H1 (cell line): ENCODE results near the gene RGS6. TPM values are rescaled to one million over a fixed set of nuclear protein-coding genes. Genes with fewer than 3 reads are reported as not detected.

Source experiments
- CEBPB ChIP-seq: IDR thresholded peaks from 2 replicates; pipeline ENCODE4 v1.6.1; 2012; ENCODE audit warnings: low read depth, low read length
- FOSL1 ChIP-seq: IDR thresholded peaks from 2 replicates; pipeline ENCODE4 v1.6.1; 2011; ENCODE audit warnings: mild to moderate bottlenecking, low read depth, low read length, moderate library complexity; ENCODE audit not compliant: insufficient read depth
- JUND ChIP-seq: IDR thresholded peaks from 2 replicates; pipeline ENCODE4 v1.6.1; 2011; ENCODE audit warnings: mild to moderate bottlenecking, improper control_type of control experiment, low read length
- NANOG ChIP-seq: IDR thresholded peaks from 2 replicates; pipeline ENCODE4 v1.6.1; 2011; ENCODE audit warnings: low read length, low read depth, mild to moderate bottlenecking, inconsistent platforms; ENCODE audit not compliant: insufficient read depth, poor library complexity, severe bottlenecking
- NRF1 ChIP-seq: IDR thresholded peaks from 2 replicates; pipeline ENCODE4 v1.6.1; 2011; ENCODE audit warnings: mild to moderate bottlenecking, low read depth, low read length, improper control_type of control experiment
- POU5F1 ChIP-seq: IDR thresholded peaks from 2 replicates; pipeline ENCODE4 v1.6.1; 2011; ENCODE audit warnings: low read depth, mild to moderate bottlenecking, low read length, moderate library complexity
- SAP30 ChIP-seq: fragments of 300-600 bp; sonication (generic); IDR thresholded peaks from 2 replicates; pipeline ENCODE4 v1.7.1; 2012; ENCODE audit warnings: low read length, moderate library complexity, mild to moderate bottlenecking, inconsistent platforms; ENCODE audit not compliant: insufficient read depth, insufficient replicate concordance
- SUZ12 ChIP-seq: fragments of 200-600 bp; sonication (generic); IDR thresholded peaks from 2 replicates; pipeline ENCODE4 v1.6.1; 2012; ENCODE audit warnings: mild to moderate bottlenecking, inconsistent platforms, low read length, moderate library complexity, mixed read lengths
- polyA plus RNA-seq, 7 experiments: library from polyadenylated mRNA; depleted of rRNA in 3 of 7; stranded (reverse) in 5 of 7; unstranded in 2 of 7; fragments of >200 nt in 5 of 7; fragments of 200-250 nt in 2 of 7; gene quantifications; 1 replicate in 5 of 7; 2 replicates in 1 of 7; 4 replicates in 1 of 7; pipeline versions ENCODE4 v1.2.1 to v1.2.3, GENCODE V29; 2011 to 2013; ENCODE audit warnings: missing spikeins in 2 of 7, mixed read lengths in 2 of 7
- total RNA-seq: library from RNA; stranded (reverse); fragmentation: NEBNext Ultra II Directional; extraction: Animal tissue kit (Norgen Biotek cat#: 25700); gene quantifications from 2 replicates; pipeline ENCODE4 v1.2.1, GENCODE V29; 2021
- TF ChIP-seq, protein P1 (sequence below): fragments of 300-600 bp; sonication (generic); IDR thresholded peaks from 2 replicates; pipeline ENCODE4 v1.7.1; 2012; ENCODE audit warnings: low read length, moderate library complexity, mild to moderate bottlenecking, inconsistent platforms; ENCODE audit not compliant: insufficient replicate concordance

Gene RGS6
- total and polyA plus RNA-seq, 2 of the 8 experiments (the other 6 are each of a cell fraction or from before 2014, with no cell fraction given), result 0.26 to 1.1 TPM

DNA sequence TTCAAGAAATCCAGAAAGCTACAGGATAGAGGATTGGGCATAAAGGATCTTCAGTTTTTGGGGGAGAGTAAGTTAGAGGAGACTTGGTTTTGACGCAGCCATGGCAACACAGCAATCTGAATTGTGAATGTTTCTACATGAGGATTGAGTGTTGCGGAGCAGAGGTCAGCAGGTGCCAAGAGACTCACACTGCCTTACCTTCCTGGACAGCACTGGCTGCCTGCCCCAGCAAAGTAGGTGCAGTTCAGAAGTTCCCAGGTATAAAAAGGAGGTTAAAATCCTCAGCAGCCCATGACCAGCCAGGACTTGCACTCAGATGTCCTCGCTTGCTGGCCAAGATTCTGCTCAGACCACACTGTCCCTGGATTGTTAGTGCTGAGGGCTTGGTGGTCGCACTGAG is 590.6 kb downstream of the RGS6 start (continued):
- TF ChIP-seq, protein P1, sequence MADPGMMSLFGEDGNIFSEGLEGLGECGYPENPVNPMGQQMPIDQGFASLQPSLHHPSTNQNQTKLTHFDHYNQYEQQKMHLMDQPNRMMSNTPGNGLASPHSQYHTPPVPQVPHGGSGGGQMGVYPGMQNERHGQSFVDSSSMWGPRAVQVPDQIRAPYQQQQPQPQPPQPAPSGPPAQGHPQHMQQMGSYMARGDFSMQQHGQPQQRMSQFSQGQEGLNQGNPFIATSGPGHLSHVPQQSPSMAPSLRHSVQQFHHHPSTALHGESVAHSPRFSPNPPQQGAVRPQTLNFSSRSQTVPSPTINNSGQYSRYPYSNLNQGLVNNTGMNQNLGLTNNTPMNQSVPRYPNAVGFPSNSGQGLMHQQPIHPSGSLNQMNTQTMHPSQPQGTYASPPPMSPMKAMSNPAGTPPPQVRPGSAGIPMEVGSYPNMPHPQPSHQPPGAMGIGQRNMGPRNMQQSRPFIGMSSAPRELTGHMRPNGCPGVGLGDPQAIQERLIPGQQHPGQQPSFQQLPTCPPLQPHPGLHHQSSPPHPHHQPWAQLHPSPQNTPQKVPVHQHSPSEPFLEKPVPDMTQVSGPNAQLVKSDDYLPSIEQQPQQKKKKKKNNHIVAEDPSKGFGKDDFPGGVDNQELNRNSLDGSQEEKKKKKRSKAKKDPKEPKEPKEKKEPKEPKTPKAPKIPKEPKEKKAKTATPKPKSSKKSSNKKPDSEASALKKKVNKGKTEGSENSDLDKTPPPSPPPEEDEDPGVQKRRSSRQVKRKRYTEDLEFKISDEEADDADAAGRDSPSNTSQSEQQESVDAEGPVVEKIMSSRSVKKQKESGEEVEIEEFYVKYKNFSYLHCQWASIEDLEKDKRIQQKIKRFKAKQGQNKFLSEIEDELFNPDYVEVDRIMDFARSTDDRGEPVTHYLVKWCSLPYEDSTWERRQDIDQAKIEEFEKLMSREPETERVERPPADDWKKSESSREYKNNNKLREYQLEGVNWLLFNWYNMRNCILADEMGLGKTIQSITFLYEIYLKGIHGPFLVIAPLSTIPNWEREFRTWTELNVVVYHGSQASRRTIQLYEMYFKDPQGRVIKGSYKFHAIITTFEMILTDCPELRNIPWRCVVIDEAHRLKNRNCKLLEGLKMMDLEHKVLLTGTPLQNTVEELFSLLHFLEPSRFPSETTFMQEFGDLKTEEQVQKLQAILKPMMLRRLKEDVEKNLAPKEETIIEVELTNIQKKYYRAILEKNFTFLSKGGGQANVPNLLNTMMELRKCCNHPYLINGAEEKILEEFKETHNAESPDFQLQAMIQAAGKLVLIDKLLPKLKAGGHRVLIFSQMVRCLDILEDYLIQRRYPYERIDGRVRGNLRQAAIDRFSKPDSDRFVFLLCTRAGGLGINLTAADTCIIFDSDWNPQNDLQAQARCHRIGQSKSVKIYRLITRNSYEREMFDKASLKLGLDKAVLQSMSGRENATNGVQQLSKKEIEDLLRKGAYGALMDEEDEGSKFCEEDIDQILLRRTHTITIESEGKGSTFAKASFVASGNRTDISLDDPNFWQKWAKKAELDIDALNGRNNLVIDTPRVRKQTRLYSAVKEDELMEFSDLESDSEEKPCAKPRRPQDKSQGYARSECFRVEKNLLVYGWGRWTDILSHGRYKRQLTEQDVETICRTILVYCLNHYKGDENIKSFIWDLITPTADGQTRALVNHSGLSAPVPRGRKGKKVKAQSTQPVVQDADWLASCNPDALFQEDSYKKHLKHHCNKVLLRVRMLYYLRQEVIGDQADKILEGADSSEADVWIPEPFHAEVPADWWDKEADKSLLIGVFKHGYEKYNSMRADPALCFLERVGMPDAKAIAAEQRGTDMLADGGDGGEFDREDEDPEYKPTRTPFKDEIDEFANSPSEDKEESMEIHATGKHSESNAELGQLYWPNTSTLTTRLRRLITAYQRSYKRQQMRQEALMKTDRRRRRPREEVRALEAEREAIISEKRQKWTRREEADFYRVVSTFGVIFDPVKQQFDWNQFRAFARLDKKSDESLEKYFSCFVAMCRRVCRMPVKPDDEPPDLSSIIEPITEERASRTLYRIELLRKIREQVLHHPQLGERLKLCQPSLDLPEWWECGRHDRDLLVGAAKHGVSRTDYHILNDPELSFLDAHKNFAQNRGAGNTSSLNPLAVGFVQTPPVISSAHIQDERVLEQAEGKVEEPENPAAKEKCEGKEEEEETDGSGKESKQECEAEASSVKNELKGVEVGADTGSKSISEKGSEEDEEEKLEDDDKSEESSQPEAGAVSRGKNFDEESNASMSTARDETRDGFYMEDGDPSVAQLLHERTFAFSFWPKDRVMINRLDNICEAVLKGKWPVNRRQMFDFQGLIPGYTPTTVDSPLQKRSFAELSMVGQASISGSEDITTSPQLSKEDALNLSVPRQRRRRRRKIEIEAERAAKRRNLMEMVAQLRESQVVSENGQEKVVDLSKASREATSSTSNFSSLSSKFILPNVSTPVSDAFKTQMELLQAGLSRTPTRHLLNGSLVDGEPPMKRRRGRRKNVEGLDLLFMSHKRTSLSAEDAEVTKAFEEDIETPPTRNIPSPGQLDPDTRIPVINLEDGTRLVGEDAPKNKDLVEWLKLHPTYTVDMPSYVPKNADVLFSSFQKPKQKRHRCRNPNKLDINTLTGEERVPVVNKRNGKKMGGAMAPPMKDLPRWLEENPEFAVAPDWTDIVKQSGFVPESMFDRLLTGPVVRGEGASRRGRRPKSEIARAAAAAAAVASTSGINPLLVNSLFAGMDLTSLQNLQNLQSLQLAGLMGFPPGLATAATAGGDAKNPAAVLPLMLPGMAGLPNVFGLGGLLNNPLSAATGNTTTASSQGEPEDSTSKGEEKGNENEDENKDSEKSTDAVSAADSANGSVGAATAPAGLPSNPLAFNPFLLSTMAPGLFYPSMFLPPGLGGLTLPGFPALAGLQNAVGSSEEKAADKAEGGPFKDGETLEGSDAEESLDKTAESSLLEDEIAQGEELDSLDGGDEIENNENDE, result no peak
- TF ChIP-seq POU5F1 (no peak), SAP30 (no peak), JUND (no peak), FOSL1 (no peak), SUZ12 (no peak), NRF1 (no peak), CEBPB (no peak), NANOG (no peak)
